ENCODE results near the gene CIITA.
A peak's percentile ranks its signal among the peaks of the same experiment; 100 is the strongest.

The CIITA gene

GRCh38 chr16:10976634-10977033 lies 99.6 kb downstream of the CIITA start:
- DNase-seq (ENCODE audit: low read depth in 2 of 2), result no peak
- no peak for TF ChIP-seq CTCF (IDR thresholded peaks at IDR 0.05; ENCODE audit: low read depth, low read length)
- H3K4me3 ChIP-seq (replicated peaks in 1 of 2; ENCODE audit: low read depth in 2 of 2, low read length in 2 of 2), result no peak overlapping the region

- TF ChIP-seq CTCF (IDR thresholded peaks at IDR 0.05; ENCODE audit: low read depth, low read length), result no peak
- no peak overlapping the region for H3K4me3 ChIP-seq (replicated peaks in 1 of 2; ENCODE audit: low read depth in 2 of 2, low read length in 2 of 2)
Measured at GRCh38 chr16:10978124-10978523, 101.1 kb downstream of the CIITA start.

GRCh38 chr16:10978871-10979446 lies 102.0 kb downstream of the CIITA start:
- no peak overlapping the region for H3K4me3 ChIP-seq (replicated peaks in 1 of 2; ENCODE audit: low read depth in 2 of 2, low read length in 2 of 2)
- no peak for TF ChIP-seq CTCF (IDR thresholded peaks at IDR 0.05; ENCODE audit: low read depth, low read length)
- no peak for DNase-seq (ENCODE audit: low read depth in 2 of 2)

More at GRCh38 chr16:10978124-10978523, 101.1 kb downstream of the CIITA start:
- no peak for DNase-seq (ENCODE audit: low read depth in 2 of 2)

- no peak for TF ChIP-seq CTCF (IDR thresholded peaks at IDR 0.05; ENCODE audit: low read depth, low read length)
- no peak overlapping the region for H3K4me3 ChIP-seq (replicated peaks in 1 of 2; ENCODE audit: low read depth in 2 of 2, low read length in 2 of 2)
- peak; percentile 36 to 72 for DNase-seq (ENCODE audit: low read depth in 2 of 2)
Measured at GRCh38 chr16:10979717-10980601, 103.0 kb downstream of the CIITA start.

- DNase-seq (ENCODE audit: low read depth in 2 of 2), result no peak
- no peak for TF ChIP-seq CTCF (IDR thresholded peaks at IDR 0.05; ENCODE audit: low read depth, low read length)
- H3K4me3 ChIP-seq (replicated peaks in 1 of 2; ENCODE audit: low read depth in 2 of 2, low read length in 2 of 2), result no peak overlapping the region
Measured at GRCh38 chr16:10980813-10981212, 103.8 kb downstream of the CIITA start.

- no peak overlapping the region for H3K4me3 ChIP-seq (replicated peaks in 1 of 2; ENCODE audit: low read depth in 2 of 2, low read length in 2 of 2)
- DNase-seq (ENCODE audit: low read depth in 2 of 2), result no peak
- TF ChIP-seq CTCF (IDR thresholded peaks at IDR 0.05; ENCODE audit: low read depth, low read length), result peak; percentile 37
Measured at GRCh38 chr16:10981697-10982216, 104.8 kb downstream of the CIITA start.

Data from cardiac fibroblast (primary cell).